GM12878 (cell line): Measurements from ENCODE around the gene ADGRG1. TPM values are rescaled to one million over a fixed set of nuclear protein-coding genes. Genes with fewer than 3 reads are reported as not detected.

ENCODE experiments used
- ATAC-seq: fragments of 200-7000 bp; cut with Tn5 transposase; 3 replicates; pipeline ENCODE4 v1.9.1; 2020; ENCODE audit warnings: mild to moderate bottlenecking, moderate library complexity
- BruUV-seq: library from RNA; stranded (reverse); fragments of 400-500 nt; replicated peaks from 2 replicates; lab custom pipeline; 2021; lab: Mats Ljungman, UMichigan
- CTCF ChIA-PET: fragments of 300-600 bp; sonication (Branson Sonifier 250); formaldehyde crosslinking; extraction: SDS; loops from one replicate; lab custom pipeline; 2021; ENCODE audit warnings: inconsistent platforms; lab: Yijun Ruan, JAX
- POLR2A ChIA-PET: fragments of 350-600 bp; formaldehyde crosslinking; extraction: SDS; loops from one replicate; lab custom pipeline; 2021; ENCODE audit warnings: inconsistent platforms; lab: Charles Lee
- RAD21 ChIA-PET: fragments of 300-600 bp; sonication (Branson Sonifier 250); formaldehyde crosslinking; loops from one replicate; lab custom pipeline; 2023; ENCODE audit warnings: antibody characterized with exemption; ENCODE audit not compliant: unreplicated experiment; lab: Charles Lee
- SMC1A ChIA-PET: fragments of 300-600 bp; sonication (Branson Sonifier 250); formaldehyde crosslinking; loops from one replicate; lab custom pipeline; 2023; ENCODE audit not compliant: unreplicated experiment, uncharacterized antibody; lab: Charles Lee
- DNase-seq: peaks from one replicate; pipeline ENCODE4 v3.0.0-alpha.2; 2011; ENCODE audit warnings: low read depth, low spot score
- FAIRE-seq: peaks from 3 replicates; lab custom pipeline; 2011; peaks lifted over from hg19 to GRCh38; lab: Jason Lieb, UNC
- H2AFZ ChIP-seq: 2 replicates; pipeline ENCODE4 v1.6.0; 2011; ENCODE audit warnings: low read depth, low read length, control low read depth; ENCODE audit not compliant: control insufficient read depth
- H3K27ac ChIP-seq: 2 replicates; pipeline ENCODE4 v1.5.1; 2011; ENCODE audit warnings: control low read depth; ENCODE audit not compliant: control insufficient read depth, insufficient read depth
- H3K27me3 ChIP-seq, 2 experiments: replicated peaks in 1 of 2; 2 replicates each; pipeline versions ENCODE4 v1.6.0 to v1.6.1; 2011; ENCODE audit warnings: low read length in 1 of 2; ENCODE audit not compliant: control insufficient read depth in 2 of 2, insufficient read depth in 2 of 2
- H3K36me3 ChIP-seq, 2 experiments: 2 replicates each; pipeline ENCODE4 v1.5.1; 2011; ENCODE audit warnings: low read length in 1 of 2; ENCODE audit not compliant: control insufficient read depth in 2 of 2, insufficient read depth in 2 of 2
- H3K4me1 ChIP-seq: 2 replicates; pipeline ENCODE4 v1.6.1; 2011; ENCODE audit warnings: mild to moderate bottlenecking, low read length, moderate library complexity, mixed read lengths; ENCODE audit not compliant: control insufficient read depth, insufficient read depth
- H3K4me2 ChIP-seq: 2 replicates; pipeline ENCODE4 v1.6.0; 2011; ENCODE audit warnings: control low read depth; ENCODE audit not compliant: control insufficient read depth, insufficient read depth
- H3K4me3 ChIP-seq: fragments of 200-600 bp; sonication (generic); 2 replicates; pipeline ENCODE4 v1.5.1; 2016
- H3K79me2 ChIP-seq: 2 replicates; pipeline ENCODE4 v1.6.0; 2011; ENCODE audit warnings: low read length; ENCODE audit not compliant: control insufficient read depth, insufficient read depth
- H3K9ac ChIP-seq: 2 replicates; pipeline ENCODE4 v1.8.0; 2011; ENCODE audit warnings: low read length, control low read depth, mixed read lengths; ENCODE audit not compliant: control insufficient read depth, insufficient read depth
- H3K9me3 ChIP-seq: replicated peaks from 3 replicates; pipeline ENCODE4 v1.5.1; 2011; ENCODE audit warnings: mild to moderate bottlenecking, low read length; ENCODE audit not compliant: control insufficient read depth, insufficient read depth
- H4K20me1 ChIP-seq: 2 replicates; pipeline ENCODE4 v1.6.0; 2011; ENCODE audit not compliant: control insufficient read depth, insufficient read depth
- BMI1 ChIP-seq: fragments of 450-650 bp; IDR thresholded peaks from 2 replicates; pipeline ENCODE4 v1.6.1; 2016; ENCODE audit warnings: mild to moderate bottlenecking, moderate library complexity, borderline replicate concordance
- CEBPB ChIP-seq, 2 experiments: fragments of 150-350 bp in 1 of 2; IDR thresholded peaks; 2 replicates each; pipeline ENCODE4 v1.6.1; 2012 to 2014; ENCODE audit warnings: low read depth in 2 of 2, low read length in 2 of 2, borderline replicate concordance in 1 of 2, inconsistent platforms in 1 of 2
- ESRRA ChIP-seq: IDR thresholded peaks from 2 replicates; pipeline ENCODE4 v1.6.1; 2012; ENCODE audit warnings: mild to moderate bottlenecking, low read length, improper control_type of control experiment
- MYB ChIP-seq: fragments of 150-350 bp; IDR thresholded peaks from 2 replicates; pipeline ENCODE4 v1.6.1; 2014; ENCODE audit warnings: mild to moderate bottlenecking, low read depth, low read length, borderline replicate concordance
- NFXL1 ChIP-seq: fragments of 450-650 bp; IDR thresholded peaks from 2 replicates; pipeline ENCODE4 v1.6.1; 2017; ENCODE audit warnings: antibody characterized with exemption, mild to moderate bottlenecking, borderline replicate concordance
- NR2C2 ChIP-seq: IDR thresholded peaks from 2 replicates; pipeline ENCODE4 v1.6.1; 2011; ENCODE audit warnings: borderline replicate concordance, low read depth; ENCODE audit not compliant: control insufficient read depth, insufficient read length
- NR2F1 ChIP-seq: fragments of 450-650 bp; conservative IDR thresholded peaks from 2 replicates; pipeline ENCODE4 v1.6.1; 2017; ENCODE audit warnings: mild to moderate bottlenecking
- RFX5 ChIP-seq: IDR thresholded peaks from 2 replicates; pipeline ENCODE4 v1.6.1; 2011; ENCODE audit warnings: low read depth, low read length, improper control_type of control experiment
- WRNIP1 ChIP-seq: IDR thresholded peaks from 2 replicates; pipeline ENCODE4 v1.6.1; 2011; ENCODE audit warnings: low read depth, low read length, improper control_type of control experiment, borderline replicate concordance
- WGBS: methylation state at CpG from one replicate; pipeline ENCODE4 v1.1.6; 2016; ENCODE audit warnings: low lambda C conversion rate; ENCODE audit not compliant: insufficient replicate concordance, insufficient coverage; ENCODE audit errors: missing lambda C conversion rate; 5-methylcytosine and 5-hydroxymethylcytosine counted together
- in situ Hi-C: fragments of 300-500 bp; cut with MboI; formaldehyde crosslinking; loops from 9 replicates; pipeline ENCODE4 v1.14.3; 2018; ENCODE audit warnings: mixed read lengths
- intact Hi-C: fragments of 100-400 bp; cut with micrococcal nuclease; formaldehyde crosslinking; loops from one replicate; pipeline ENCODE4 v1.14.2; 2022; ENCODE audit not compliant: unreplicated experiment
- polyA plus RNA-seq, 11 experiments: library from polyadenylated mRNA; depleted of rRNA in 4 of 11; unstranded in 6 of 11; stranded (reverse) in 5 of 11; fragments of >200 nt; fragmentation: Nextera tagmentation in 4 of 11; fragmentation: Illumina TruSeq in 1 of 11; extraction: Ambion mirVana in 4 of 11; extraction: Trizol in 1 of 11; gene quantifications; 1 replicate in 1 of 11; 2 replicates in 10 of 11; pipeline versions ENCODE4 v1.2.1 to v1.2.3, GENCODE V29; 2011 to 2016; ENCODE audit warnings: inconsistent platforms in 2 of 11, missing spikeins in 2 of 11, low read depth in 1 of 11
- total RNA-seq, 4 experiments: library from RNA; depleted of rRNA in 3 of 4; stranded (reverse); fragments of >200 nt in 3 of 4; fragmentation: Illumina TruSeq in 1 of 4; extraction: Trizol in 1 of 4; gene quantifications; 2 replicates each; pipeline versions ENCODE4 v1.2.1 to v1.2.3, GENCODE V29; 2013 to 2021

ADGRG1 gene
- total and polyA plus RNA-seq, 10 of the 15 experiments (the other 5 are each of a cell fraction or from before 2014, with no cell fraction given) = 0.07 to 2.0 (median 0.75) TPM

GRCh38 chr16:57682809-57683635, 54.6 kb downstream of the ADGRG1 start:
- SMC1A ChIA-PET = interaction anchor here (1.0 kb wide), 1 partner anchor 10 kb away, joined by 3 read pairs; no protein-coding TSS in a partner anchor
- no peak for TF ChIP-seq NFXL1
- no peak for TF ChIP-seq MYB
- TF ChIP-seq WRNIP1 = no peak
- TF ChIP-seq NR2F1 = no peak
- no peak for TF ChIP-seq ESRRA
- TF ChIP-seq CEBPB (IDR thresholded peaks at IDR 0.05; ENCODE audit: borderline replicate concordance in 1 of 2, low read depth in 2 of 2, low read length in 2 of 2) = no peak
- TF ChIP-seq BMI1 = no peak
- no peak for TF ChIP-seq RFX5
- no peak for TF ChIP-seq NR2C2
- TF ChIP-seq, all 136 proteins: peak for 0
- intact Hi-C loops (no loop called here), in situ Hi-C loops (no loop called here)
- H3K27me3 ChIP-seq = no peaks in the 10 kb centered on the region
- H3K4me1 ChIP-seq = no peaks in the 10 kb centered on the region
- no peak for ATAC-seq
- no peaks in the 10 kb centered on the region for H3K79me2 ChIP-seq
- no peak overlapping the region for H3K27ac ChIP-seq
- CTCF ChIA-PET = interaction anchor here (0.7 kb wide), 1 partner anchor 15 kb away, joined by 3 read pairs; no protein-coding TSS in a partner anchor
- RAD21 ChIA-PET = no interaction called here
- BruUV-seq = no TSS peak
- H3K9me3 ChIP-seq = no peaks in the 10 kb centered on the region
- POLR2A ChIA-PET = no interaction called here
- H2AFZ ChIP-seq = no peak overlapping the region
- no peaks in the 10 kb centered on the region for H4K20me1 ChIP-seq
- no peak for FAIRE-seq
- 27% methylated on average over 11 of the region's 11 CpGs for WGBS
- no peak overlapping the region for H3K4me2 ChIP-seq
- DNase-seq = no peak
- H3K36me3 ChIP-seq = no peaks in the 10 kb centered on the region
- H3K4me3 ChIP-seq = no peak overlapping the region
- no peak overlapping the region for H3K9ac ChIP-seq
